SK-N-DZ (cell line): Measurements from ENCODE around the gene NTRK3.

ENCODE experiments used
- DNase-seq: peaks from one replicate; pipeline ENCODE4 v3.0.0-alpha.2; 2015; ENCODE audit warnings: low spot score

Gene NTRK3

DNA sequence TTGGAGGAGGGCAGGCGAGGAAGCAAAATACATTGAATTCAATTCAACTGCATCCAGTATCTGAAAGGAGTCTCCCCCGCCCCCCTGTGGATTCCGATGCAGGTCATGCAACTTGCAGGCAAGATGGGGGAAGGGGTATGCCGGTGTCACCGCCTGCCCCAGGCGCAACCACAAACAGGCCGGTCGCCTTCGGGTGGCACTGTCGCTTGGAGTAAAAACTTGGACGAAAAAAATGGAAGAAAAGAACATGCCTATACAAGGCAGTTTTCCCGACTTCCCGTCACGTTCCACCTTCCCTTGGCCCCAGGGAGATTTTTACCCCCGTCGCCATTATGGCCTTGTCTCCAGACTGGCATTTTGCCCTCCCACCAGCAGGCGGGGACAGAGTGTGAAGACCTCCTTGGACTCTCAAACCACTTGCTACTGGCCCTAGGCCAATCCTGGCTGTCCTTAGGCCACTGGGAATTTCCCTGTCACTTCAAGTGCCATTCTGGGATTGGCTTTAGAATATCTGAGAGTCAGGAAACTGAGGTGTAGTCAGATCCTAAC lies 1.6 kb upstream of the NTRK3 start:
- DNase-seq = peak; percentile 89

DNA sequence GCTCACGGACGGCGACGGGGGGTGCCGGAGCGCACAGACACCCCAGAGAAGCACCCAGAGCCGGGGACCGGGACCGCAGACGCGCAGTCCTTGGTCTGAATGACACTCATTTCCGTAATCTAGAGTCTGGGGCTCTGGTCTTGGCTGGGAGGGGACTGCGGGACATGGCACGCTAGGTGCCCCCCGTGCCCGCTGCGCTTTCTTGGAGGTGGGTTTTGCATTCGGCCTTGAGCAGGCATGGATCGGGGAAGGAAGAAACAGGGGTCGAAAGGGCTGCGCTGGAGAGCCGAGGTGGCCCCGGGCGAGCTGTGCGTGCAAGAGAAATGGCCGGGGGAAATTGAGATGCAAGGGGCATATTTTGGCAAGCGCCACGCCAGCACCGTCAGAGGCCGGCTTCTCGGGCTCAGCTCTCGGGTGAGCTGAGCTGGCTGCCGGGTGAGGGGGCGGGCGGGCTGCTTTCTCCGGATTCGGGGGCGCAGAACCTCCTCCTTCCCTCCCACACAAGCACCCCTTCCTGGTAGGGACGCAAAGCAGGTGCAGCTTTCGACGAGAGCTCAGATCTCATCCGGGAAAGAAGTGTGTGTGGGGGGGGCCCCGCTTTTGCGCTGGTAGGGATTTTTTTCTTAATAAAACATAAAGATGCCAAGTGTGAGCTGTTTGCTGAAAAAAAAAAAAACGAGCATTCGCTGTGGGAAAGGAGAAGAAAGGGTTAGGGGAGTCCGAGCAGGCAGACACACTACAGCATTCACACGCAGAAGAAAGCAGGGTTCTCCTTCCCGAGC lies 963 bp upstream of the NTRK3 start:
- DNase-seq = no peak

DNA sequence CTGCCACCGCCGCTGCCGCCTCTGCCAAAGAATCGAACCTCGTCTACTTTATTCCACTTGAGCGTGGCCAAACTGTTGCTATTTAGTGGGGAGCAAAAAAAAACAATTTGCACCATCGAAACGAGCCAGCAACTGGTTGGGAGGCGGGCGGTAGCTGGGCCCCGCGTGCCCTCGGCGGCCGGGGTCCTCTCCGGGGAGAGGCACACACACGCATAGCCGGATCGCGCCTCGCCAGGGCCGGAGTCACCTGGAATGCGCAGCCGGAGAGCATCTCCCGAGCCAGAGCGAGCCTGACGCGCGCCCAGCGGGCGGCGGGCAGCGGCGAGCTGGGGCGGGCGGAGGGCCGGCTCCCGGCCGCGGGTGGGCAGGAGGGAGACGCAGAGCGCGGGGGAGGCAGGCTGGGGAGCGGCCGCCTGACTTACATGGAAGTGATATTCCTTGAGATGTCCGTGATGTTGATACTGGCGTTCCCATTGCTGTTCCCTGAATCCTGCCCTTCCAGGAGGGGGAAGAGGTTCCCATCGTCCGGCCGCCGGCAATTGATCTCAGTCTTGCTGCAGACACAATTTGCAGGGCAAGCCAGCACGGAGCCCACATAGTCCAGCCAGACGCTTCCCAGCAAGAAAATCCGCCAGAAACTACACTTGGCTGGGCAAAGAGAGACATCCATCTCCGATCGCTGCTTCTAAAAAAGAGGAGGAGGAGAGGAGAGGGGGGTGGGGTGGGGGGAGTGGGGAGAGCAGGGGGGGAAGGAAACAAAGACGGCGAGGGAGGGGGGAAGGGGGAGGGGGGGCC lies 858 bp downstream of the NTRK3 start:
- DNase-seq = peak; percentile 53

DNA sequence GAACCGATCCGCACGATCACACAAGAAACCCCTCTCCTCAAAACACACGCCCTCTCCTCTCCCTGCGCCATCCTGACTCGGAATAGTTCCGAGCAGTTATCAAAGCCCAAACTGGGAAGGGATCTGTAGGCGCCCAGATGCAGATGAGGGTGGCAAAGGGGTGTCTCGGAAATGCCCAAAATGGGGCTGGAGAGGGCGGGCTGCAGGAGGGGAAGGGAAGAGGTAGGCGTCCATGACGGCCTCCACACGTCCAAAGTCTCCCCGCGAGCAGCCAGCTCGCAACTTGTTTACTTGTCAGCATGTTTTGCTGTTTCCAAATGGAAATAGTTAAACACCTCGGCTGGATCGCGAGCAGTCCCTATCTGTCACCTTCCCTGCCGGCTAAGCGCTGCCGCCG lies 1.5 kb downstream of the NTRK3 start:
- no peak for DNase-seq

DNA sequence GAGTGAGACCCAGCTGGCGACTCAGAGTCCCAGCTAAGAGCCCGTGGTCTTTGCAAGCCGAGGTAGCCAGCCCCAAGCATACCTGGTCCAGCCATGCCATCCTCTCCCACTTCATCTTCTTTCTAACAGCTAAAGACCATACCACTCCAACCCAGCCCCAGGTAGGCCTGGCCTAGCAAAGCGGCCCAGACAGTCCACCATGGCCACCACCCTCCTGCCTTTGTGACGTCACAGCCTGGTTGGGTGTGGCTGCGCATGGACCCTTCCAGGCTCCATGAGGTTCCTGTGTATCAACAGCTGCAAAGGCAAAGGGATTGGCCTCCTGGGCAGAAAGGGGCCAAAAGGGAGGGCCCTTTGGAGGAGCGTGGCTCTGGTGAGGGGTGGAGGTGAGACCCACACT lies 4.1 kb downstream of the NTRK3 start:
- no peak for DNase-seq

DNA sequence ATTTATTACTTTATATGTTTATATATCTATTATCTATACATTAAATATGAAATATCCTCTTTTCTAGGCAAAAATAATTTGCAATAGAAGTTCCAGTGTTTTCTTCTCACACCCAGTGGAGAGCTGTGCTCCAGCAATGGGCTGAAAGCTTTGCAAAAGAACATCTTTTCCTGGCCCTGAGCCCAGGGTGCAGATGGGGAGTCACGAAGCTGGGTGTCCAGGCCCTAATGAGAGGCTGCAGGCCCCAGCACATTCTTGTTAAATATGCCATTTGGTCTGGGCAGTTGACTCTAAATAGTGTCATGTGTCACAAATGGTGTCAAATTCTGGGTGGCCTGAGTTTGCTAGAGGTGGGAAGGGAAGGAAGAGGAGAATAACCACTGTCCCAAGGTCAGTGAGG lies 5.7 kb downstream of the NTRK3 start:
- no peak for DNase-seq

DNA sequence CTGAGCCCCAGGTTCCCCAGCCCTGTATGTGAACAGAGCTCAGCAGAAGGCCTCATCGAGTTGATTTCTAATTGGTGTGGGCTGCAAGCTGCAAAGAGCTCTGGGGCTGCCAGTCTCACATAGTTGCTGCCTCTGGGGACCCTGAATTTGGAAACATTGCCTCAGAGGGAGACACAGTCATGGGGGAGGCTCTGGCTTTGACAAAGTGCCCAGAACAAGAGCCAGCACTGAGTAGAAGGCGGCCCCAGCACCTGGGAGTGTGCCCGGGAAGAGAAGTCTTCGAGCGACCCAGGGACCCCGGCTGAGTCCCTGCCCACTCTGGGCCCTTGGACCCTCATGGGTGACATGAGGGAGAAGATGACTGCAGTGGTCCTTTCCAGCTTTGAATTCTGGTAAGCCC lies 7.3 kb downstream of the NTRK3 start:
- DNase-seq = no peak

DNA sequence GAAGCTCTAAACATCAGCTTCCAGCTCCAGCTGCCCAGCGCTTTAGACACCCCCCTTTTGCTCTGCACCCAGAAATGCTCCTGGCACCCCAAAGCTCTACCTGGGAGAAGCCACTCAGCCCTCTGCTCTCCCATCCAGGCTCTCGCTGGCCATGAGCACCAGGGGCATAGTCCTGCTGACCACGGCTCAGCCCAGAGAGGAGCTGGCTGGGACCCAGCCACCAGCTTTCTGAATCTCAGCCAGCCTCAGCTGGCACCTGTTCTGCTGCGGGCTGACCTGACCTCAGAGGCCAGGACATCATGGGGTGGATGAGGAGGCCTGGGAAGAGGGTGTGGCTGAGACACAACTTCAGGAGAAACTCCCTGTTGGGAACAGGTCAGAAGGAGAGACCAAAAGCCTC lies 8.6 kb downstream of the NTRK3 start:
- DNase-seq = no peak

DNA sequence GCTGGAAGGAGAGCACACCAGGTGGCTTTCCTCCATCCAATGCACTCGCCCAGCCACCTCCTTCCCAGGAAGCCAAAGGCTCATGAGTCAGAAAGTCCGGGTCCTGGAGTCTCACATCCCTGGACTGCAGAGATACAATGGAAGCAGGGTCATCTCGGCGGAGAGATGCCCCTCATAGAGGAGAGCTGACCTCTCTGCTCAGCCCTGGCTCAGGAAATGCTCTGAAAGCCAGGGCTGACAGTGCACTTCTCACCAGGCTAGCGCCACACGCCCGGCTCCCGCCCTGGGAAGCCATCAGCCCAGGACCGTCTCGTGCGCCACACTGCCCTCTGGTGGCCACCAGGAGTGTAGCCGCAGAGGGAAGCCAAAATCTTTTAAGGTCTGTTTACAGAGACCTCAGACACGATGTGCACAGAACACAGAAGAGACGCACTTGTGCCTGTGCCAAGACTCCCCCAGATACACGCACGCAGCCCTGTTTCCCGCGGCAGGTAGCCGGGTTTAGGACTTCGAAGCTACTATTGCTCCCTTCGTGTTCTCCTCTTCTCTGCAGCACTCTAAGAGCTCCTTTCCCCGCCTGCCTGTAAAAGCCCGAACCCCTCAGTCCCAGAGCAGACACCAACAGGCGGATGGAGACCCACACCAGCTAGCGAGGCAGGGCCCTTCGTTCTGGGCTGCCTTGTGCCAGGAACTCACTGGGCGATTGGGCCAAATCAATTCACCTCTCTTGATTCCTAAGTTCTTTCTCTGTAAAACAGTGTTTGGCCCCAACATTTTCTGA lies 9.7 kb downstream of the NTRK3 start:
- peak; percentile 85 for DNase-seq

DNA sequence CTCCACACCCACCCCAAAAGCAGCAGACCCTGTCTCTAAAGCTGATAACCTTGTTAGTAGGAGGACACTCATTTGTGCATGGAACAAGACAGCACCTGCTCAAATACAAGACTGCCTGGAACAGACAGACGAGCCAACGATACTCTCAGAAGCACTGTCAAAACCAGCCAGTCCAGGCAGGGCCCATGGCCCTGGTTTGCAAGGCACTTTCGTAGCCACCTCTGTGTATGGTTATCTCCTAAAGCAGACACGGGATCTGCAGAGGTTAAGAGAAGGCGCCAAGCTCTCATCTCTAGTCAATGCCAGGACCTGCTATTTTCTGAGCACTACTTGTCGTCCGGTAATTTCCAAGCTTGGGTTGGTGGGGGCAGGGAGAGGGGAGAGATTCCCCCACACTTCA lies 10.5 kb downstream of the NTRK3 start:
- peak; percentile 31 for DNase-seq

DNA sequence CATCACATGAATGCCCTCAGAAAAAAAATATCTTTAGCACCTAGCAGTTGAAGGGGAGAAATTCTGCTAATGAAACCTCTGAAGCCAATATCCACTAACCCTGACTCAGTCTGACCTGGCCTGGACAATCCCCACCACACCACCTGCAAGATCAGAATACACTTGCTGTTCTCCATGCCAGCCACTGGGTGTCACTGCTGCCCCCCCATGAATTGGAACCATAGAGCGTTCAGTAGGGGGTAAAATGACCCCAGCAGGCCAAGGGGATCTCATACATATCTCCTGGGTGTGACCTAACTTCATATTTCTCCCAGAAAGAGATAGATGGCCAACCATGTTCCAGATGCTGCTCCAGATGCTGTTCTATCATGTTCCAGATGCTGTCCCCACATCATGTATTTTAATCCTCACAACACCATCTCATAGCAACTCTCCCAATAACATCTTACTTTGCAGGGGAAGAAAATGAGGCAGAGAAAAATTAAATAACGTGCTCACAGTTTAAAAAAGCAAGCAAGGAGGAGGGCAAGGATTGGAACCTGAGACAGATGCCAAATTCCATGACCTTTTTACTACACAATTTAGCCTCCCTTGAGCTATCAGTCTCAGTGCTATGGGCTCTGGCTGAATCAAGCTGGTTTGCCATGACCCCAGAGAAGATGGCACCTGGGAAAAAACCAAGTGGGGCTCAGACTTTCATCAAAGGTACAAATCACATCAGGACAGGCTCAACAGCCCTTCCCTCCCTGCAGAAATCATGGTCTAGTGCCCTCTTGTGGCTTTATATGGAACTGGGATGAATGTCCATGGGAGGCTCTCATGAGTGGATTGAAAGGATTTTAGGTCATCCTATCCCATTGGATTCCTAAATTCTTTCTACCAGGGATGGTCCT lies 12.4 kb downstream of the NTRK3 start:
- DNase-seq = peak; percentile 59

DNA sequence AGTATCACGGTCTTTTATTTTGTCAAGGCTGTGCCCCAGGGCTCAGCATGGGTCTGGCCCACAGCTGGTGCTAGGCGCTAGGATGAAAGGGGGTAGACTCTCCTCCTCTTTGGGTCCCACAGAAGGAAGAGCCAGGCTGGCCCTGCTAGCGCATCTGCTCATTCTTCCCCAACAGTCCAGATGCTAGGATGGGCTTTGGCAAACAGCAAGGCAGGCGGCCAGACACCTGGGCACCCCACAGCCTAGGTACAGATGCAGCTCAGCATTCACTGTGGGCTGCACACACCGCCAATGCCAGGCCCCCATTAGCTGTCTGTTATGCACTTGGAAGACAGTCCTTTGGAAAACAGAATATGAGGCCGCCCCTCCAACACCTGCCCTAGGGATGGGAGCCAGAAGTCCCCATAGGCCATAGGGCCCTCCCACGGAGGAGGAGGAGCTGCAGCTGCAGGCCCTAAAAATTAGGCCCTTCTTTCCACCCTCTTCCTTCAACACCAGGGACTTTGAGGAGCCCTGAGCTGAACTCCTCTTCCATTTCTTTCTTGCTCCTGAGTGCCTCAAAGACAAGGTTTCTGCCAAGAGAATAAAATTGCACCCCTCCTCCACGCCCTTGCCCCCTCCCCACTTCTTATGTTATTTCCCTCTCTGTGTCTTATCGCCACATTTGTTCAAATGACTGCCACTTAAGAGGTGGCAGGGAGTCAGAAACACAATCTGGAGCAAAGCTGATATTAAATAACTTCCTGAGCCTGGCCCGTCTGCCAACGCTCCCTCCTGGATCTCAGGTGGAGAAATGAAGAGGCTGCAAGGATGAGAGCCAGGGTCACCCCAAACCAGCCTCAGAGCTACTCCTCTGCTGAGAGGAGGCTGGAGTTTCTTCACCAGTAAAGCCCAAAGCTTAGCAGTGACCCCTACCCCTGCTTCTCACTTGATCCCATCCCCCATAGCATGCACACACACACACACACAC lies 13.7 kb downstream of the NTRK3 start:
- DNase-seq = no peak

DNA sequence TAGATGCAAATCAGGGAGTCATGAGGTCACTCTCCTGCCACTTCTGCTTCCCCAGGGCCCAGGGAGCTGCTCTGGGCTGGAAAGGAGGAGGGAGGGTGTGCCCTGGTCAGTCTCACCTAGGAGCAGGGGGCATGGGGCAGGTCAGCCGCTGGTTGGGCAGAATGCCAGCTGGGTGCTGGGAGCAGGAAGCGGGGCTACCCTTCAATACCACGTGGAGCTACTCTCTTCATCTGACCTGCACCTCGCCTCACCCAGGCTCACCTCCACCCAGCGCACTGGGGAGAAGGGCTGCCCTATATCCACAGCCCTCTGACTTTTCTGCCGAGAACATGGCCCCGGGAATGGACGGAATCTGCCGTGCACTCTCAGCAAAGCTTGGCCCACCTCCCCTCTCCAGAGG lies 15.1 kb downstream of the NTRK3 start:
- DNase-seq = no peak

DNA sequence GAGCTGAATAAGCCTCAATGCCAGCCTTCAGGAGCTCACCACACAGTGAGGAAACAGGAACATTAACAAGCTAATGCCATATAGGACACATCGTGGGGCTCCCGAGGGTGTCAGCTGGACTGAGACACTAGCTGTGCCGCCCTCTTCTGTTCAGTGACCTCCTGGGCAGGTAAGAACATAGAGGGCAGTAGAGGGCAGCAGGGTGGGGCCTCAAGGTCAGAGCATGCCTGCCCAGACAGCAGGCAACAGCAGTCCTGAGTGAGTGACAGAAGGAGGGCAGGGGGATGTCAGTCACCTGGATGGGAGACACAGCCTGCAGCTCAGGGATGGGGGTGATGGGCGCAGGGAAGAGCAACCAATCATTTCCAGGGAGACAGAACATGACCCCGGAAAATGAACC lies 15.5 kb downstream of the NTRK3 start:
- DNase-seq = no peak

DNA sequence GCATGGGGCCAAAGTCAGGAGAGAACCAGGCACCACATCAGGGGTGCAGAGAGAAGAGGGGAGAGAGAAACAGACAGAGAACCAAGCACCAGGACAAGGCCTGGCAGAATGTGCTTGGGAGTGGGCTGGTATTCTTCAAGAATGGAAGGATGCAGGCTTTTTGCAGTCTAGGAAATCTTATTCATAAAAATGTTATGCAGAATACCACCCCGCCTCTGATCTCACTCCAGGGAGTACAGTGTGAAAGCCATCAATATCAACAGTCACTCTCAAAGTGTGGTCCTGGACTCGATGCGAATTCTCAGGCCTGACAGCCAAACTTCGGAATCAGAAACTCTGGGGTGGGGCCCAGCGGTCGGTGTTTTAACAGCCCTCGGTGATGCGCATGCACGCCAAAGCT lies 16.9 kb downstream of the NTRK3 start:
- DNase-seq = no peak

DNA sequence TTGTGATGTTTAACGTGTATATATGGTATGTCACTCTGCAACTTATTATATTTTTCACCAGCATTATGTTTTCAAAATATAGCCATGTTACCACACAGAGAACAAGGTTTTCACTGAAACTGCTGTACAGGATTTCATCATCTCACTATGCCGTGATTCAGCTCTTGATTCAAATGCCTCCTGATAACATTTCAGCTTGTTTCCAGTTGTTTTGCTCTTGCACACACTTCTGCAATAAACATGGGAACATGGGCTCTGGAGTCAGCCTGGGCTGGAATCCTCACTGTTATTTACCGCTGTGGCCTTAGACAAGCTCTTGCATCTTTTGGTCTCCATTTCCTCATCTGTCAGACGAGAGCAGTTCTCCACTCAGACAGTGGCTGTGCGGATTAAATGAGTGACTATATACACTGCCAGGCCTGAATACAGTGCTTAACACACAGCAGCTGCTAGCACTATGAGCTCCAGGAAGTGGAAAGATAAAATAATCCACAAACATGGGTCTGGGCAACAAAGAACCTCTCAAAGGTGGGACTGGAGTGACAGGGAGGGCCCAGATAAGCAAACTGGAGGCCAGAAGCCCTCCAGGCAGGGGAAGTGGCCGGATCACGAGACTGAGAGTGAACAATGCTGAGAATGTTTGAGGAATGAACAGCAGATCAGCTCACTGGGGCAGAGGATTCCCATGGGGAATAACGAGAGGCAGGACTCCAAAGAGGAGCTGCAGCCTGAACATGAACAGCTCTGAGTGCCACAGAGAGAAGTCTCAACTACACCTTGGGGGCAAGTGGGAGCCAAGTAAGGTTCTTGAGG lies 17.7 kb downstream of the NTRK3 start:
- DNase-seq = no peak

DNA sequence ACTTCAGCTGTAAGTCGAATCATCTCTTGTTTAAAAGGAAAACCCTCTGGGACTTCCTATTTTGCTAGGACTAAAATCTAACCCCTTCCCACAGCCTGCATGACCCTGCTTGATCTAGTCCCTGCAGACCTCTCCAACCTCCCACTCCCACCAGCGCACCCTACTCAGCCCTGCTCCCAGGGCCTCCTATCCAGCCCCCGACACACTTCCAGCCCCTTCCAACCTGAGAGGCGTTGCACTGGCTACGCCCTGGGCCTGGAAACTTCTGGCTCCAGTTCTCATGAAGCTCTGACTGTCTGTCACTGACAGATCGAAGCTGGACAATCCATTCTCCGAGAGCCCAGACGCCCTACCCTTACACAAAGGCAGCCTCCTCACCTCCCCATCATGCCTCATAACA lies 21.8 kb downstream of the NTRK3 start:
- no peak for DNase-seq

DNA sequence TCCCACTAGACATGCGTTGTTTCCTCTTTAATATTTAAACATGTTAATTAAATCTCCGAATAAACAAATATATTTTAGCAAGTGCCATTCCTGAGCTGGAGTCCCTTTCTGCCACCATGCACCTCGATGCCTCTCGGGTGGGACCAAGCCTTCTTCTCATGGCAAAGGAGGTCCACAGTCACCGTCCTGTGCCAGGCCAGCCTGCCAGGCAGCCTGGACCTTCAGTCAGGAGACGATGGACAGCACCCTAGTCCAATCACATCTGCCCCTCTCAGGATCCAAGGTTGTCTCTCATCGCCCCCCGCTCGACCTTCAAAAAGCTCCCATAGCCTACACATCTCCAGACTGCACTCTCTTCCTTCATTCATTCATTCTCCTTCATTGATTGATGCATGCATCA lies 22.6 kb downstream of the NTRK3 start:
- DNase-seq = no peak

DNA sequence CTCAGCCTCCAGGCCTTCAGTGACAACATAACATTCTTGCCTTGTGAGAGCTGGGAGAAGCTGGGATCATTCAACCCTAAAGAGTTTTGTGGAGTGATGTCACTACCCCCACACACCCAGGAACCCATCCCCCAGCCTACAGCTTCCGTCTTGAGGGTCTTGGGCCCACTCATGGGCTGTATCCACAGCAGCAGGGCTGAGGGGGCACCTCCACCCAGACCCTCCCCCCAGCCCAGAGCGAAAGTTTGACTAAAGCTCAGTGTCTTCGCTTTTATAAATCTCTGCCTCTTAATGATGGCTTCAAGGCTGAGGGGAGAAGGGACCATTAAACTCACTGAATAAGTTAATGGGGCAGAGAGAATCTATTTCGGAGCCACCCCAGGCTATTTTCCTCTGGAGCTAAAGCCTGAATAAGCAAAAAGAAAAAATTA lies 23.8 kb downstream of the NTRK3 start:
- DNase-seq = no peak
